HepG2 (cell line): ENCODE results near the gene HSPB9.

Source experiments
- KLF6 ChIP-seq: IDR thresholded peaks from 2 replicates; pipeline ENCODE4 v1.8.0; 2016; ENCODE audit warnings: missing biosample characterization, missing genetic modification reagents
- NPAS2 ChIP-seq: sonication (generic); formaldehyde crosslinking; IDR thresholded peaks from 2 replicates; pipeline ENCODE4 v1.8.0; 2022; ENCODE audit warnings: mild to moderate bottlenecking, missing genetic modification reagents, borderline replicate concordance
- PRMT3 ChIP-seq: sonication (generic); formaldehyde crosslinking; IDR thresholded peaks from 2 replicates; pipeline ENCODE4 v1.8.1; 2022; ENCODE audit warnings: low read depth, mild to moderate bottlenecking, moderate library complexity, missing genetic modification reagents, borderline replicate concordance
- RFXANK ChIP-seq: IDR thresholded peaks from 2 replicates; pipeline ENCODE4 v1.6.1; 2016
- TAF1 ChIP-seq: sonication (generic); formaldehyde crosslinking; IDR thresholded peaks from 2 replicates; pipeline ENCODE4 v1.4.0; 2020; ENCODE audit warnings: missing genetic modification reagents
- ZNF138 ChIP-seq: sonication (generic); formaldehyde crosslinking; IDR thresholded peaks from 2 replicates; pipeline ENCODE4 v1.5.0; 2020; ENCODE audit warnings: mild to moderate bottlenecking, low read depth, missing genetic modification reagents
- ZNF446 ChIP-seq: sonication (generic); formaldehyde crosslinking; IDR thresholded peaks from 2 replicates; pipeline ENCODE4 v1.5.0; 2020; ENCODE audit warnings: mild to moderate bottlenecking, missing genetic modification reagents
- ZNF451 ChIP-seq: sonication (generic); formaldehyde crosslinking; IDR thresholded peaks from 2 replicates; pipeline ENCODE4 v1.5.0; 2020; ENCODE audit warnings: mild to moderate bottlenecking, missing genetic modification reagents
- TF ChIP-seq, protein P1 (sequence below): sonication (generic); formaldehyde crosslinking; IDR thresholded peaks from 2 replicates; pipeline ENCODE4 v1.4.0; 2020; ENCODE audit warnings: missing genetic modification reagents, borderline replicate concordance
- TF ChIP-seq, protein P2 (sequence below): sonication (generic); formaldehyde crosslinking; IDR thresholded peaks from 2 replicates; pipeline ENCODE4 v1.5.0; 2020; ENCODE audit warnings: mild to moderate bottlenecking, missing genetic modification reagents, moderate library complexity

DNA sequence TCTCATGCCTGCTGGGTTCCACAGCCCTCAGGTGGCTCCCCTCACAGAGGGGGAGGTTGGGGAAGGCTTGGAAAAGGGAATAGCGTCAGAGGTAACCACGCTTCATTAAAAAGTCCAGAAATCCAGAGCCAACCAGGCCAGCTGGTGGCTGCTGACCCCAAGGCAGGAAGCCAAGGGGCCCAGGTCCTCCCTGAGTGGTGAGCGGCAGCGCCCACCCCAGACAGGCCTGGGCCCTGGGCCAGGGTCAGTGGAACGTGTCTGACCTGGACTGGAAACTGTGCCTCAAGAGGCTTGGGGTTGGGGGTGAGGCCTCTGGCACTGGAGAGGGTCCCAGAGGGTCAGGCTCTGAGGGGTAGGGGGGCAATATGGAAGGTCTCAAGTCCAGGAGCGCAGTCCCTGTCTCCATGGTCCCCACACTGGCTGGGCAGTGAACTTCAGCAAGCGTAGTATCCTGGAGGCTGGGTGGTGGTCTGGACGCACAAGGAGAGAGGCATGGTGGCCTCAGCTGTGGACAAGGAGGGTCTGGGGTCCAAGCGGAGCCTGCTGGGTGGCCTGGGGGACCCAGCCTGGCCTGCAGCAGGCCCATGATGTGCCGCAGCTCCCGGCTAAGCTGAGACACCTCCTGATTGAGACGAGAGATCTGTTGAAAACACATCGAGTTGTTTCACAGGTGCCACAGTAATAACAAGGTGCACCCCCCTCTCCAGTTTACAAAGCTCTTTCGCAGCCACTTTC lies 37.4 kb downstream of the HSPB9 start:
- TF ChIP-seq TAF1 (CRISPR knock-in tag) = no peak
- no peak for TF ChIP-seq KLF6 (CRISPR knock-in tag)
- no peak for TF ChIP-seq NPAS2 (CRISPR knock-in tag)
- no peak for TF ChIP-seq ZNF451 (CRISPR knock-in tag)
- no peak for TF ChIP-seq PRMT3 (CRISPR knock-in tag)
- no peak for TF ChIP-seq ZNF446 (CRISPR knock-in tag)
- TF ChIP-seq RFXANK (CRISPR knock-in tag) = no peak
- no peak for TF ChIP-seq ZNF138 (CRISPR knock-in tag)
- TF ChIP-seq, protein P1, sequence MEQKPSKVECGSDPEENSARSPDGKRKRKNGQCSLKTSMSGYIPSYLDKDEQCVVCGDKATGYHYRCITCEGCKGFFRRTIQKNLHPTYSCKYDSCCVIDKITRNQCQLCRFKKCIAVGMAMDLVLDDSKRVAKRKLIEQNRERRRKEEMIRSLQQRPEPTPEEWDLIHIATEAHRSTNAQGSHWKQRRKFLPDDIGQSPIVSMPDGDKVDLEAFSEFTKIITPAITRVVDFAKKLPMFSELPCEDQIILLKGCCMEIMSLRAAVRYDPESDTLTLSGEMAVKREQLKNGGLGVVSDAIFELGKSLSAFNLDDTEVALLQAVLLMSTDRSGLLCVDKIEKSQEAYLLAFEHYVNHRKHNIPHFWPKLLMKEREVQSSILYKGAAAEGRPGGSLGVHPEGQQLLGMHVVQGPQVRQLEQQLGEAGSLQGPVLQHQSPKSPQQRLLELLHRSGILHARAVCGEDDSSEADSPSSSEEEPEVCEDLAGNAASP = no peak
- TF ChIP-seq, protein P2, sequence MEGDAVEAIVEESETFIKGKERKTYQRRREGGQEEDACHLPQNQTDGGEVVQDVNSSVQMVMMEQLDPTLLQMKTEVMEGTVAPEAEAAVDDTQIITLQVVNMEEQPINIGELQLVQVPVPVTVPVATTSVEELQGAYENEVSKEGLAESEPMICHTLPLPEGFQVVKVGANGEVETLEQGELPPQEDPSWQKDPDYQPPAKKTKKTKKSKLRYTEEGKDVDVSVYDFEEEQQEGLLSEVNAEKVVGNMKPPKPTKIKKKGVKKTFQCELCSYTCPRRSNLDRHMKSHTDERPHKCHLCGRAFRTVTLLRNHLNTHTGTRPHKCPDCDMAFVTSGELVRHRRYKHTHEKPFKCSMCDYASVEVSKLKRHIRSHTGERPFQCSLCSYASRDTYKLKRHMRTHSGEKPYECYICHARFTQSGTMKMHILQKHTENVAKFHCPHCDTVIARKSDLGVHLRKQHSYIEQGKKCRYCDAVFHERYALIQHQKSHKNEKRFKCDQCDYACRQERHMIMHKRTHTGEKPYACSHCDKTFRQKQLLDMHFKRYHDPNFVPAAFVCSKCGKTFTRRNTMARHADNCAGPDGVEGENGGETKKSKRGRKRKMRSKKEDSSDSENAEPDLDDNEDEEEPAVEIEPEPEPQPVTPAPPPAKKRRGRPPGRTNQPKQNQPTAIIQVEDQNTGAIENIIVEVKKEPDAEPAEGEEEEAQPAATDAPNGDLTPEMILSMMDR = no peak
